GM18858 (cell line): ENCODE data around the gene TMEM183A.

Source experiments
- ATAC-seq: cut with Tn5 transposase; IDR thresholded peaks from one replicate; pipeline ENCODE4 v1.9.1; 2021; ENCODE audit not compliant: unreplicated experiment

The TMEM183A gene

GRCh38 chr1:203065191-203065590 is 58.0 kb downstream of the TMEM183A start:
- ATAC-seq: no peak

- no peak for ATAC-seq
These were observed 58.8 kb downstream of the TMEM183A start for GRCh38 chr1:203065986-203066385.

GRCh38 chr1:203066965-203067364 is 59.8 kb downstream of the TMEM183A start:
- no peak for ATAC-seq

GRCh38 chr1:203069030-203069747 is 62.0 kb downstream of the TMEM183A start:
- no peak for ATAC-seq

- no peak for ATAC-seq
These were observed 64.9 kb downstream of the TMEM183A start for GRCh38 chr1:203072002-203072602.

- no peak for ATAC-seq
These were observed 65.7 kb downstream of the TMEM183A start for GRCh38 chr1:203072911-203073310.

GRCh38 chr1:203073469-203073868 is 66.3 kb downstream of the TMEM183A start:
- ATAC-seq: no peak
